ENCODE data around the gene ZFAND6. TPM values are rescaled to one million over a fixed set of nuclear protein-coding genes. Genes with fewer than 3 reads are reported as not detected.
"Not testable (repeated sequence)": the region's sequence is repeated elsewhere in the genome, so short reads cannot be mapped to it uniquely, and the experiment has no call there.

ZFAND6 gene
- total RNA-seq, 1 donor from 2014 or later, result 164 TPM

DNA sequence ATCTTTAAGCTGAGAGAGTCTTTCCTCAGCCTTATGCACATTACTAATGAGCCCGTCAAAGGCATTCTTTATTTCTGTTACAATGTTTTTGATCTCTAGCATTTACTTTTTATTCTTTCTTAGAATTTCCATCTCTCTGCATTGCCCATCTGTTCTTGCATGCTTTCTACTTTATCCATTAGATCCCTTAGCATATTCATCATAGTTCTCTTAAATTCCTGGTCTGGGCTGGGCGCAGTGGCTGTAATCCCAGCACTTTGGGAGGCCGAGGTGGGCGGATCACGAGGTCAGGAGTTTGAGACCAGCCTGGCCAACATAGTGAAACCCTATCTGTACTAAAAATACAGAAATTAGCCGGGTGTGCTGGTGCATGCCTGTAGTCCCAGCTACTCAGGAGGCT, 39.3 kb upstream of the ZFAND6 start:
- not testable (repeated sequence) for H3K9me3 ChIP-seq (ENCODE audit: control insufficient read depth in 3 of 3, low read length in 3 of 3); H3K9ac ChIP-seq (ENCODE audit: low read depth in 1 of 3, low read length in 3 of 3); H3K4me1 ChIP-seq (ENCODE audit: control insufficient read depth in 3 of 3, insufficient read depth in 3 of 3, low read length in 3 of 3); H3K36me3 ChIP-seq (ENCODE audit: control insufficient read depth in 3 of 3, insufficient read depth in 3 of 3, low read length in 3 of 3); H3K4me3 ChIP-seq (ENCODE audit: low read length in 3 of 3); H3K27me3 ChIP-seq (ENCODE audit: control insufficient read depth in 3 of 3, insufficient read depth in 3 of 3, low read length in 3 of 3); H3K27ac ChIP-seq (ENCODE audit: low read depth, low read length)

DNA sequence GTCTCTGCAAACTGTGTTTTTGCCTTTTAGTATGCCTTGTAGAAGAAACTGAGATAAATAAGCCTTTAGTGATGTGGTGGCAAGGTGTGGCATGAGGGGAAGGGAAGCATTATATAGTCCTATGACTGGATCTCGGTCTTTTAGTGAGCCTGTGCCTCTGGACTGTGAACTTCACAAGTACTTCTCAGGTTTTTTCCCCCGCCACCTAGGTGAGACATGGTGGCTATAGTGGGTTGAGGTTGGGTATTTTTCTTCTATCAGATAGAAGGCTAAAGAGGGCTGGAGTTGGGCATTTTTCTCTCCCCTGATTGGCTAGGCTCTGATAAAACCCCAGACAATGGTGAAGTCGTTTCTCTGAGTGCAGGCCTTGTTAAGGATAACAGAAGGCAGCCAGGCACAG, 38.7 kb upstream of the ZFAND6 start:
- H3K27me3 ChIP-seq (ENCODE audit: control insufficient read depth in 3 of 3, insufficient read depth in 3 of 3, low read length in 3 of 3), result peaks cover 0 to 4% (median 0%) of the 10 kb centered on the region in 3 donors

DNA sequence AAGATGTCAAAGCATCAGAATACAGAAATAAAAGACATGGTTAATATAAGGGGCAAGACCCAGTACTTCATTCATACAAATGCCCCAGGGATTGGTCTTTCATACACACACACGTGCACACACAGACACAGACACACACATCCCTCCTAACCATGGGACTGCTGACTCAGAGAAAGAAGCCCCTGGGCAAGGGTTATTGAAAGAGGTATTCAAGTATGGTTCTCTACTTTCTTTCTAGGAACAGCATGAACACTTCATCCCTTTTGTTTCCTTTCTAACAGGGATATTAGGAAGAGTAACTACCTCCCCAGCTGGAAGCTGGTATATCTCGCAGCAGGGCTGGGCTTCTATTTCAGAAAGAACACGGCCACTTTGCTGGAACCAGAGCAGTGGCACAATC, 33.2 kb upstream of the ZFAND6 start:
- no peaks in the 10 kb centered on the region for H3K4me1 ChIP-seq (ENCODE audit: control insufficient read depth in 3 of 3, insufficient read depth in 3 of 3, low read length in 3 of 3)
- no peaks in the 10 kb centered on the region for H3K9me3 ChIP-seq (ENCODE audit: control insufficient read depth in 3 of 3, low read length in 3 of 3)
- no peak overlapping the region for H3K9ac ChIP-seq (ENCODE audit: low read depth in 1 of 3, low read length in 3 of 3)
- peaks cover 0 to 4% (median 0%) of the 10 kb centered on the region in 3 donors for H3K27me3 ChIP-seq (ENCODE audit: control insufficient read depth in 3 of 3, insufficient read depth in 3 of 3, low read length in 3 of 3)
- no peak overlapping the region for H3K27ac ChIP-seq (ENCODE audit: low read depth, low read length)
- H3K4me3 ChIP-seq (ENCODE audit: low read length in 3 of 3), result no peak overlapping the region
- no peaks in the 10 kb centered on the region for H3K36me3 ChIP-seq (ENCODE audit: control insufficient read depth in 3 of 3, insufficient read depth in 3 of 3, low read length in 3 of 3)

More for the DNA sequence above, 38.7 kb upstream of the ZFAND6 start:
- H3K36me3 ChIP-seq (ENCODE audit: control insufficient read depth in 3 of 3, insufficient read depth in 3 of 3, low read length in 3 of 3), result no peaks in the 10 kb centered on the region
- H3K4me1 ChIP-seq (ENCODE audit: control insufficient read depth in 3 of 3, insufficient read depth in 3 of 3, low read length in 3 of 3), result no peaks in the 10 kb centered on the region
- no peak overlapping the region for H3K4me3 ChIP-seq (ENCODE audit: low read length in 3 of 3)
- no peak overlapping the region for H3K27ac ChIP-seq (ENCODE audit: low read depth, low read length)
- no peak overlapping the region for H3K9ac ChIP-seq (ENCODE audit: low read depth in 1 of 3, low read length in 3 of 3)
- H3K9me3 ChIP-seq (ENCODE audit: control insufficient read depth in 3 of 3, low read length in 3 of 3), result no peaks in the 10 kb centered on the region

DNA sequence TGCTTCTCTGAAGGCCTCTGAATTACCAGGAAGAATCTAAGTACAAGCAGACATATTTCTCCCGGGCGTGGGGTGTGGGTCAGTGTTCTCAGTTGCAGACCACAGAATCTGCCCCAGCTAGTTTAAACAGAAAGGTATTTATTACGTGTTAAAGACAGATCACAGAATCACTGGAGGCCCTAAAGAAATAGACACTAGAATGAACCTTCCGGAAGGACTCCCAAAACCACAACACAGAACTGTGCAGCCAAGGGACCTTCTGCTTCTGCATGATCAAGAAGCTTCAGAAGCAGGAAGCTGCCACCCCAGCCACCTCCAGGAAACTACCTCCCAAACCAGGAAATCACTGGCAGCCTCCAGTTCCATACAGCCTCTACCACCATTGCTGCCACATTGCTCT, 32.7 kb upstream of the ZFAND6 start:
- H3K9ac ChIP-seq (ENCODE audit: low read depth in 1 of 3, low read length in 3 of 3), result no peak overlapping the region
- H3K4me1 ChIP-seq (ENCODE audit: control insufficient read depth in 3 of 3, insufficient read depth in 3 of 3, low read length in 3 of 3), result no peaks in the 10 kb centered on the region
- peaks cover 0 to 4% (median 0%) of the 10 kb centered on the region in 3 donors for H3K27me3 ChIP-seq (ENCODE audit: control insufficient read depth in 3 of 3, insufficient read depth in 3 of 3, low read length in 3 of 3)
- no peaks in the 10 kb centered on the region for H3K9me3 ChIP-seq (ENCODE audit: control insufficient read depth in 3 of 3, low read length in 3 of 3)
- H3K36me3 ChIP-seq (ENCODE audit: control insufficient read depth in 3 of 3, insufficient read depth in 3 of 3, low read length in 3 of 3), result no peaks in the 10 kb centered on the region
- no peak overlapping the region for H3K4me3 ChIP-seq (ENCODE audit: low read length in 3 of 3)
- no peak overlapping the region for H3K27ac ChIP-seq (ENCODE audit: low read depth, low read length)

DNA sequence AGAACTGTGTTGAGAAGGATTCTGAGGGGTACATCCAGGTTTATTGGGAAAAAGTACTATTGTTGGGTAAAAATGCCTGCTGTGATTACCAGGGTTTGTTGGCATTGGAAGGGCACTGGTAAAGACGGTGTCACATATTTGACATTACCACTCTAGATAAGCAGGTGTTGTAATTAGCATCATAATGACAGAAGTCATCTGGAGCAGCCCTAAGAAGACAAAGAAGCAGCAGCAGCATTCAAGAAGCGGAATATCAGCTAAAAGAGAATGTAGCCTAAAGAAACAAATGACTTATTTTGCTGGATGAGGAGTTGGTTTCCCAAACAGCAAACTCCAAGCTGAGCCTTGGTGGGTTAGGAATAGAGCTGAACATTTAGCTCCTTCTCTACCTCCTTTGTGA, 30.5 kb upstream of the ZFAND6 start:
- Histone ChIP-seq H3K27me3 (ENCODE audit: control insufficient read depth in 3 of 3, insufficient read depth in 3 of 3, low read length in 3 of 3) (no peaks in the 10 kb centered on the region), H3K9me3 (ENCODE audit: control insufficient read depth in 3 of 3, low read length in 3 of 3) (no peaks in the 10 kb centered on the region), H3K4me1 (ENCODE audit: control insufficient read depth in 3 of 3, insufficient read depth in 3 of 3, low read length in 3 of 3) (peaks cover 5 to 8% (median 5%) of the 10 kb centered on the region in 3 donors), H3K4me3 (ENCODE audit: low read length in 3 of 3) (no peak overlapping the region), H3K9ac (ENCODE audit: low read depth in 1 of 3, low read length in 3 of 3) (no peak overlapping the region), H3K36me3 (ENCODE audit: control insufficient read depth in 3 of 3, insufficient read depth in 3 of 3, low read length in 3 of 3) (no peaks in the 10 kb centered on the region), H3K27ac (ENCODE audit: low read depth, low read length) (no peak overlapping the region)

DNA sequence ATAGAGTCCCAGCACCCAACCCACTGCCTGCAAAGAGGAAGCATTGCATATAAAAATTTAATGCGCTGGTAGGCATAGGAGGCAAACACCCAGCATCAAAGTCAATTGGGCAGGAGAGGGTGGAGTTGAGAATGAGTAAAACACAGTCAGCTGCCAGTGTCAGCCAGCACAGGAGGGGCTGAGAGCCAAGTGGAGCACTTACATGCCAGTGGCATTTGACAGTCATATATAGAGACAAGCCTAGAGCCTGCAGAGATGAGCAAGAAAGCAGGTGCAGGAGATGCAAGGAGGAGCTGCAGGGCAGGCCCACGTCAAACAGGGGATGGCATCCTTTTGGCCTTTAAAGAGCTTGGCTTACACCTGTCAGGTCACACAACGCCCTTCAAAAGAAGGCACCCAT, 27.6 kb upstream of the ZFAND6 start:
- H3K9me3 ChIP-seq (ENCODE audit: control insufficient read depth in 3 of 3, low read length in 3 of 3), result no peaks in the 10 kb centered on the region
- H3K36me3 ChIP-seq (ENCODE audit: control insufficient read depth in 3 of 3, insufficient read depth in 3 of 3, low read length in 3 of 3), result no peaks in the 10 kb centered on the region
- no peak overlapping the region for H3K4me3 ChIP-seq (ENCODE audit: low read length in 3 of 3)
- H3K27me3 ChIP-seq (ENCODE audit: control insufficient read depth in 3 of 3, insufficient read depth in 3 of 3, low read length in 3 of 3), result no peaks in the 10 kb centered on the region
- H3K27ac ChIP-seq (ENCODE audit: low read depth, low read length), result no peak overlapping the region
- H3K9ac ChIP-seq (ENCODE audit: low read depth in 1 of 3, low read length in 3 of 3), result no peak overlapping the region
- peaks cover 5 to 8% (median 5%) of the 10 kb centered on the region in 3 donors for H3K4me1 ChIP-seq (ENCODE audit: control insufficient read depth in 3 of 3, insufficient read depth in 3 of 3, low read length in 3 of 3)

DNA sequence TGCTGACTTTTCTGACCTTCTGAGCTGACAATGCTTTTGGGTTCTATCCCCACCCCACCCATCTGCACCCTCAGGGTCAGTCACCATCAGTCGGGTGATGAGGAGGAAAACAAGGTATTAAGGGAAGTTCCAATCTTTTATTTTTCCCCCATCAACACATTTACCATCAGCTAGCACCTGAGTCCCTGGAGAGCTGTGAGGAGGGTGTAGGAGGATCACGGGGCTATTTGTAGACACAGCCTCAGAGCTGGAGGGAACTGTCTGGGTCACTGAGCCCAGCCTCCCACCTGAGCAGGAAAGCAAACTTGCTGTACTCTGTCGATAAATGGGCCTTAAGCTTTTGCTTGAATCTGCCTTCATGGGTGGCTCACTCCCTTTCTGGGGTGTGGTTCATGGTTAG, 24.8 kb upstream of the ZFAND6 start:
- H3K9ac ChIP-seq (ENCODE audit: low read depth in 1 of 3, low read length in 3 of 3), result no peak overlapping the region
- H3K4me3 ChIP-seq (ENCODE audit: low read length in 3 of 3), result no peak overlapping the region
- H3K36me3 ChIP-seq (ENCODE audit: control insufficient read depth in 3 of 3, insufficient read depth in 3 of 3, low read length in 3 of 3), result no peaks in the 10 kb centered on the region
- H3K27ac ChIP-seq (ENCODE audit: low read depth, low read length), result no peak overlapping the region
- H3K9me3 ChIP-seq (ENCODE audit: control insufficient read depth in 3 of 3, low read length in 3 of 3), result no peaks in the 10 kb centered on the region
- peaks cover 5 to 8% (median 5%) of the 10 kb centered on the region in 3 donors for H3K4me1 ChIP-seq (ENCODE audit: control insufficient read depth in 3 of 3, insufficient read depth in 3 of 3, low read length in 3 of 3)
- no peaks in the 10 kb centered on the region for H3K27me3 ChIP-seq (ENCODE audit: control insufficient read depth in 3 of 3, insufficient read depth in 3 of 3, low read length in 3 of 3)

DNA sequence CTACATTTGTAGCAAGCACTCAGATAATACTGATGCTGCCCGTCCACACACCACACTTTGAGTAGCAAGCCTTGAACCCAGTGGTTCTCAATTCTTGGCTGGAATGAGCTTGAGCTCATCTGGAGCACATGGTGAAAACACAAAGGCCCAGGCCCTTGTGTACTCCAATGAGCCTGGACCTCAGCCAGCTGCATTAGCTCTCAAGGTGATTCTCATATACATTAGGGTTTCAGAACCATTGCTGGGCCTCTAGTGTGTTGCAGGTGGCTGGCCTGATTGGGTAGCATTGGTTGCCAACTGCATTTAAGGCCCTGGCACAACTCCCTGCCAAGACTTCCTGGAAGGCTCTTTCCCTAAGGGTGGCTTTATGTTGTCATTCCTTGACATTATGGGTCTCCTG, 23.4 kb upstream of the ZFAND6 start:
- peaks cover 5 to 8% (median 5%) of the 10 kb centered on the region in 3 donors for H3K4me1 ChIP-seq (ENCODE audit: control insufficient read depth in 3 of 3, insufficient read depth in 3 of 3, low read length in 3 of 3)
- no peak overlapping the region for H3K9ac ChIP-seq (ENCODE audit: low read depth in 1 of 3, low read length in 3 of 3)
- no peak overlapping the region for H3K27ac ChIP-seq (ENCODE audit: low read depth, low read length)
- H3K27me3 ChIP-seq (ENCODE audit: control insufficient read depth in 3 of 3, insufficient read depth in 3 of 3, low read length in 3 of 3), result no peaks in the 10 kb centered on the region
- no peak overlapping the region for H3K4me3 ChIP-seq (ENCODE audit: low read length in 3 of 3)
- H3K9me3 ChIP-seq (ENCODE audit: control insufficient read depth in 3 of 3, low read length in 3 of 3), result no peaks in the 10 kb centered on the region
- H3K36me3 ChIP-seq (ENCODE audit: control insufficient read depth in 3 of 3, insufficient read depth in 3 of 3, low read length in 3 of 3), result no peaks in the 10 kb centered on the region

DNA sequence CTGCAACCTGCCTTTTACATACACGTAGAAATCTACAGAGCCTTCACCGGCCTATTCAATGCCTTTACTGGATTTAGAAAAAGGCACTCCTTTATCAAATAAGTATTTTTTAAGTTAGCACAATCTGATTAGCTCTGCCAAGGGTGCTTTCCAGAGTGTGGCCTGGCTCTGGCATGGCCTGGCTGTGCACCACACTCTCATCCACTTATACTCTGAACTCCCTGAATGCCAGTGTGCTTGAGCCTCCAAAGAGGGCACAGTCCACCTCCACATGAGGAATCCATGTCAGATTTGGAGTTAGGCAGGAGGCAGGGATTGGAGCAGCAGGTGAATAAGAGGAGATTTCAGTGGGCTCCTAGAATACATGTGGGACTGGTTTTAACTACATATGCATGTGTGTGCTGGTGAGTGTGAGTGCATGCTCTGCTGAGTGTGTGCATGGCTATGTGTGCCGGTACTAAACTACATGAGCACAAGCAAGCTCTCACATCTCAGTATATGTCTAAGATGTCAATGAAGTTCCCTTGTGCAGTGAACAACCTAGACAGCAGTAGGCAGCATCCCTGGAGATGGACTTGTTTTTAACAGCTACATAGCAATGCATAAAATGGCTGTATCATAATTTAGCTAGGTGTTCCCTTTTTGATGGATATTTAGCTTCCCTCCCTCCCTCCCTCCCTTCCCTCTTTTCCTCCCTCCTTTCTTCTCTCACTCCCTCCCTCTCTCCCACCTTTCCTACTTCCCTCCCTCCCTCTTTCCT, 17.8 kb upstream of the ZFAND6 start:
- H3K36me3 ChIP-seq (ENCODE audit: control insufficient read depth in 3 of 3, insufficient read depth in 3 of 3, low read length in 3 of 3), result no peaks in the 10 kb centered on the region
- no peak overlapping the region for H3K9ac ChIP-seq (ENCODE audit: low read depth in 1 of 3, low read length in 3 of 3)
- H3K27ac ChIP-seq (ENCODE audit: low read depth, low read length), result no peak overlapping the region
- no peaks in the 10 kb centered on the region for H3K27me3 ChIP-seq (ENCODE audit: control insufficient read depth in 3 of 3, insufficient read depth in 3 of 3, low read length in 3 of 3)
- no peaks in the 10 kb centered on the region for H3K4me1 ChIP-seq (ENCODE audit: control insufficient read depth in 3 of 3, insufficient read depth in 3 of 3, low read length in 3 of 3)
- no peak overlapping the region for H3K4me3 ChIP-seq (ENCODE audit: low read length in 3 of 3)
- no peaks in the 10 kb centered on the region for H3K9me3 ChIP-seq (ENCODE audit: control insufficient read depth in 3 of 3, low read length in 3 of 3)

DNA sequence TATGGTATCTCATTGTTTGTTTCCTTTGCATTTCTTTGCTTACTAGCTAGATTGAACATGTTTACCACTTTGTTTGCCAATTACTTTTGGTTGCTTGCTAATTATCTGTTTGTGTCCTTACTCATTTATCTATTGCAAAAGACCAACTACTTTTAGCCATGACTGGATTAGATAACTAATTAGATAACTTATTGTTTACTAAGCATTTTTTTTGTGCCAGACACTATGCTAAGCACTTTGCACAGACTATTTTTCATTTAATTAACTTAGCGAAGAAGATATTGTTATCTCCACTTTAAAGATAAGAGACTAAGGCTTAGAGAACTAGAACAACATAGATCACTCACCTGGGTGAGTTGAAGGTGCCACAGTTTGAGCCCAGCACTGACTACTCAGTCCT, 16.9 kb upstream of the ZFAND6 start:
- Histone ChIP-seq H3K27me3 (ENCODE audit: control insufficient read depth in 3 of 3, insufficient read depth in 3 of 3, low read length in 3 of 3) (peaks cover 0 to under 1% (median 0%) of the 10 kb centered on the region in 3 donors), H3K4me1 (ENCODE audit: control insufficient read depth in 3 of 3, insufficient read depth in 3 of 3, low read length in 3 of 3) (no peaks in the 10 kb centered on the region), H3K36me3 (ENCODE audit: control insufficient read depth in 3 of 3, insufficient read depth in 3 of 3, low read length in 3 of 3) (no peaks in the 10 kb centered on the region), H3K9me3 (ENCODE audit: control insufficient read depth in 3 of 3, low read length in 3 of 3) (no peaks in the 10 kb centered on the region), H3K9ac (ENCODE audit: low read depth in 1 of 3, low read length in 3 of 3) (no peak overlapping the region), H3K27ac (ENCODE audit: low read depth, low read length) (no peak overlapping the region), H3K4me3 (ENCODE audit: low read length in 3 of 3) (no peak overlapping the region)
